Measurements from ENCODE around the gene MROH7.

Gene MROH7

GRCh38 chr1:54599211-54599823 lies 42.3 kb upstream of the MROH7 start:
- DNase-seq (ENCODE audit: low read depth, low spot score), result no peak
- TF ChIP-seq CTCF (IDR thresholded peaks at IDR 0.05; ENCODE audit: insufficient read depth, low read length, missing control alignments), result no peak
- H3K4me3 ChIP-seq (ENCODE audit: low read depth, low read length), result no peak overlapping the region
- CTCF ChIA-PET, result no interaction called here
- POLR2A ChIA-PET, result no interaction called here

GRCh38 chr1:54600947-54601721 lies 40.5 kb upstream of the MROH7 start:
- CTCF ChIA-PET, result no interaction called here
- no peak for TF ChIP-seq CTCF (IDR thresholded peaks at IDR 0.05; ENCODE audit: insufficient read depth, low read length, missing control alignments)
- no peak for DNase-seq (ENCODE audit: low read depth, low spot score)
- POLR2A ChIA-PET, result no interaction called here
- no peak overlapping the region for H3K4me3 ChIP-seq (ENCODE audit: low read depth, low read length)

GRCh38 chr1:54601730-54602129 lies 39.9 kb upstream of the MROH7 start:
- DNase-seq (ENCODE audit: low read depth, low spot score), result no peak
- TF ChIP-seq CTCF (IDR thresholded peaks at IDR 0.05; ENCODE audit: insufficient read depth, low read length, missing control alignments), result no peak
- H3K4me3 ChIP-seq (ENCODE audit: low read depth, low read length), result no peak overlapping the region
- ChIA-PET CTCF (no interaction called here), POLR2A (no interaction called here)

- no peak overlapping the region for H3K4me3 ChIP-seq (ENCODE audit: low read depth, low read length)
- no peak for DNase-seq (ENCODE audit: low read depth, low spot score)
- ChIA-PET POLR2A (no interaction called here), CTCF (interaction anchor here (0.9 kb wide), 1 partner anchor 11 kb away, joined by 4 read pairs; no protein-coding TSS in a partner anchor)
- no peak for TF ChIP-seq CTCF (IDR thresholded peaks at IDR 0.05; ENCODE audit: insufficient read depth, low read length, missing control alignments)
Observed at GRCh38 chr1:54602554-54602953, 39.0 kb upstream of the MROH7 start.

- TF ChIP-seq CTCF (IDR thresholded peaks at IDR 0.05; ENCODE audit: insufficient read depth, low read length, missing control alignments), result no peak
- no peak for DNase-seq (ENCODE audit: low read depth, low spot score)
- no peak overlapping the region for H3K4me3 ChIP-seq (ENCODE audit: low read depth, low read length)
- POLR2A ChIA-PET, result no interaction called here
- CTCF ChIA-PET, result no interaction called here
Observed at GRCh38 chr1:54603241-54603640, 38.3 kb upstream of the MROH7 start.

GRCh38 chr1:54604051-54604450 lies 37.5 kb upstream of the MROH7 start:
- CTCF ChIA-PET, result no interaction called here
- POLR2A ChIA-PET, result no interaction called here
- no peak for DNase-seq (ENCODE audit: low read depth, low spot score)
- TF ChIP-seq CTCF (IDR thresholded peaks at IDR 0.05; ENCODE audit: insufficient read depth, low read length, missing control alignments), result no peak
- no peak overlapping the region for H3K4me3 ChIP-seq (ENCODE audit: low read depth, low read length)
